Posterior vena cava (tissue), 2 donors: ENCODE data around the gene PIP5K1C. TPM values are rescaled to one million over a fixed set of nuclear protein-coding genes. Genes with fewer than 3 reads are reported as not detected.
"Not testable (repeated sequence)": the region's sequence is repeated elsewhere in the genome, so short reads cannot be mapped to it uniquely, and the experiment has no call there.

Source experiments
- DNase-seq: peaks from one replicate; pipeline ENCODE4 v3.0.0-alpha.2; 2020; ENCODE audit warnings: low spot score
- intact Hi-C, 2 donors: fragments of 100-400 bp; cut with DNase I; formaldehyde crosslinking; loops; one replicate each; pipeline versions ENCODE4 v1.14.1 to v1.14.2; 2022 to 2023
- total RNA-seq, 2 donors: library from RNA; stranded (reverse); fragmentation: NEBNext Ultra II Directional; extraction: Animal tissue kit (Norgen Biotek cat#: 25700); gene quantifications; one replicate each; pipeline ENCODE4 v1.2.1, GENCODE V29; 2021
- donor health status: DM: yes; HTN: yes; CAD: no.
- donor health status: DM: yes; HTN: yes; CAD: no.

Gene PIP5K1C
- total RNA-seq, 2 donors from 2014 or later: 80.9 to 85.4 TPM

- intact Hi-C loops: no loop called here
- no peak for DNase-seq
Measured at GRCh38 chr19:3638208-3639193, 61.8 kb downstream of the PIP5K1C start.

GRCh38 chr19:3637621-3638020 is 62.6 kb downstream of the PIP5K1C start:
- no peak for DNase-seq
- intact Hi-C loops: no loop called here

GRCh38 chr19:3636962-3637361 is 63.3 kb downstream of the PIP5K1C start:
- intact Hi-C loops: no loop called here

GRCh38 chr19:3636506-3636905 is 63.8 kb downstream of the PIP5K1C start:
- intact Hi-C loops: no loop called here

More at GRCh38 chr19:3636962-3637361, 63.3 kb downstream of the PIP5K1C start:
- DNase-seq: no peak

GRCh38 chr19:3634496-3635045 is 65.7 kb downstream of the PIP5K1C start:
- DNase-seq: no peak
- intact Hi-C loops: no loop called here

More at GRCh38 chr19:3636506-3636905, 63.8 kb downstream of the PIP5K1C start:
- no peak for DNase-seq

GRCh38 chr19:3633559-3633988 is 66.7 kb downstream of the PIP5K1C start:
- DNase-seq: no peak
- intact Hi-C loops: no loop called here

- intact Hi-C loops: no loop called here
Measured at GRCh38 chr19:3632739-3633558, 67.3 kb downstream of the PIP5K1C start.

GRCh38 chr19:3632098-3632497 is 68.2 kb downstream of the PIP5K1C start:
- intact Hi-C loops: no loop called here
- DNase-seq: no peak

More at GRCh38 chr19:3632739-3633558, 67.3 kb downstream of the PIP5K1C start:
- DNase-seq: no peak

- intact Hi-C loops: no loop called here
- no peak for DNase-seq
Measured at GRCh38 chr19:3631053-3631861, 69.0 kb downstream of the PIP5K1C start.

GRCh38 chr19:3628766-3629165 is 71.5 kb downstream of the PIP5K1C start:
- DNase-seq, intact Hi-C loops: not testable (repeated sequence)

- intact Hi-C loops: no loop called here
- no peak for DNase-seq
Measured at GRCh38 chr19:3627351-3627723, 72.9 kb downstream of the PIP5K1C start.

- intact Hi-C loops: no loop called here
- DNase-seq: peak; percentile 100
Measured at GRCh38 chr19:3626473-3627350, 73.6 kb downstream of the PIP5K1C start, which contains the start of gene CACTIN. Gene CACTIN (minus strand): TSS chr19:3626790. CDS start chr19:3626762, 28 bp downstream.

- no peak for DNase-seq
- intact Hi-C loops: no loop called here
Measured at GRCh38 chr19:3625996-3626472, 74.2 kb downstream of the PIP5K1C start.

- no peak for DNase-seq
- intact Hi-C loops: no loop called here
Measured at GRCh38 chr19:3623716-3624115, 76.6 kb downstream of the PIP5K1C start.

GRCh38 chr19:3622224-3622623 is 78.0 kb downstream of the PIP5K1C start:
- intact Hi-C loops: no loop called here
- no peak for DNase-seq

- no peak for DNase-seq
- intact Hi-C loops: no loop called here
Measured at GRCh38 chr19:3621689-3622088, 78.6 kb downstream of the PIP5K1C start.

- DNase-seq: no peak
- intact Hi-C loops: no loop called here
Measured at GRCh38 chr19:3620817-3621547, 79.3 kb downstream of the PIP5K1C start.
